ENCODE results near the gene UROC1.

Gene UROC1

GRCh38 chr3:126500016-126500415, 17.6 kb downstream of the UROC1 start:
- no peak overlapping the region for H3K27ac ChIP-seq
- H3K79me2 ChIP-seq (ENCODE audit: insufficient read depth, low read depth): no peaks in the 10 kb centered on the region
- H3K4me2 ChIP-seq: no peak overlapping the region
- no peak overlapping the region for H3K9ac ChIP-seq
- H3K4me1 ChIP-seq (ENCODE audit: low read depth, poor library complexity, severe bottlenecking): no peaks in the 10 kb centered on the region
- TF ChIP-seq CTCF (conservative IDR thresholded peaks at IDR 0.05; ENCODE audit: low read depth, low read length): no peak
- H3K27me3 ChIP-seq (ENCODE audit: insufficient read depth, low read depth): no peaks in the 10 kb centered on the region
- H3K36me3 ChIP-seq (ENCODE audit: insufficient read depth): no peaks in the 10 kb centered on the region
- H3K4me3 ChIP-seq (IDR thresholded peaks at IDR 0.05; ENCODE audit: insufficient read depth, low read depth, low read length): no peak overlapping the region
- no peak overlapping the region for H2AFZ ChIP-seq (ENCODE audit: low read depth)
- no peaks in the 10 kb centered on the region for H4K20me1 ChIP-seq (ENCODE audit: insufficient read depth)

GRCh38 chr3:126499401-126499800, 18.2 kb downstream of the UROC1 start:
- Histone ChIP-seq H2AFZ (ENCODE audit: low read depth) (no peak overlapping the region), H3K4me2 (no peak overlapping the region), H3K4me1 (ENCODE audit: low read depth, poor library complexity, severe bottlenecking) (peaks cover 2% of the 10 kb centered on the region), H3K79me2 (ENCODE audit: insufficient read depth, low read depth) (no peaks in the 10 kb centered on the region), H3K9ac (no peak overlapping the region), H3K27me3 (ENCODE audit: insufficient read depth, low read depth) (no peaks in the 10 kb centered on the region), H3K36me3 (ENCODE audit: insufficient read depth) (no peaks in the 10 kb centered on the region), H4K20me1 (ENCODE audit: insufficient read depth) (no peaks in the 10 kb centered on the region), H3K4me3 (IDR thresholded peaks at IDR 0.05; ENCODE audit: insufficient read depth, low read depth, low read length) (no peak overlapping the region), H3K27ac (no peak overlapping the region)
- TF ChIP-seq CTCF (conservative IDR thresholded peaks at IDR 0.05; ENCODE audit: low read depth, low read length): no peak

- peaks cover 7% of the 10 kb centered on the region for H3K4me1 ChIP-seq (ENCODE audit: low read depth, poor library complexity, severe bottlenecking)
- H3K27me3 ChIP-seq (ENCODE audit: insufficient read depth, low read depth): no peaks in the 10 kb centered on the region
- H3K79me2 ChIP-seq (ENCODE audit: insufficient read depth, low read depth): no peaks in the 10 kb centered on the region
- H3K27ac ChIP-seq: no peak overlapping the region
- H2AFZ ChIP-seq (ENCODE audit: low read depth): no peak overlapping the region
- no peaks in the 10 kb centered on the region for H4K20me1 ChIP-seq (ENCODE audit: insufficient read depth)
- no peaks in the 10 kb centered on the region for H3K36me3 ChIP-seq (ENCODE audit: insufficient read depth)
- no peak overlapping the region for H3K9ac ChIP-seq
- no peak for TF ChIP-seq CTCF (conservative IDR thresholded peaks at IDR 0.05; ENCODE audit: low read depth, low read length)
- H3K4me2 ChIP-seq: no peak overlapping the region
- no peak overlapping the region for H3K4me3 ChIP-seq (IDR thresholded peaks at IDR 0.05; ENCODE audit: insufficient read depth, low read depth, low read length)
Measured at GRCh38 chr3:126498929-126499328, 18.6 kb downstream of the UROC1 start.

- no peaks in the 10 kb centered on the region for H3K36me3 ChIP-seq (ENCODE audit: insufficient read depth)
- H3K27ac ChIP-seq: no peak overlapping the region
- no peak overlapping the region for H3K4me2 ChIP-seq
- no peak for TF ChIP-seq CTCF (conservative IDR thresholded peaks at IDR 0.05; ENCODE audit: low read depth, low read length)
- no peak overlapping the region for H3K4me3 ChIP-seq (IDR thresholded peaks at IDR 0.05; ENCODE audit: insufficient read depth, low read depth, low read length)
- H4K20me1 ChIP-seq (ENCODE audit: insufficient read depth): no peaks in the 10 kb centered on the region
- H2AFZ ChIP-seq (ENCODE audit: low read depth): no peak overlapping the region
- peaks cover 9% of the 10 kb centered on the region for H3K4me1 ChIP-seq (ENCODE audit: low read depth, poor library complexity, severe bottlenecking)
- no peaks in the 10 kb centered on the region for H3K79me2 ChIP-seq (ENCODE audit: insufficient read depth, low read depth)
- H3K9ac ChIP-seq: no peak overlapping the region
- no peaks in the 10 kb centered on the region for H3K27me3 ChIP-seq (ENCODE audit: insufficient read depth, low read depth)
Measured at GRCh38 chr3:126498461-126498860, 19.1 kb downstream of the UROC1 start.
